A673 (cell line): ENCODE data around the gene BRINP2.

ENCODE experiments used
- CTCF ChIP-seq: fragments of 300-800, 200-600 bp; sonication (generic); conservative IDR thresholded peaks from 2 replicates; pipeline ENCODE4 v1.5.1; 2017; ENCODE audit warnings: low read depth, mild to moderate bottlenecking, antibody characterized with exemption, low read length, moderate library complexity, mixed read lengths
- EZH2 ChIP-seq: fragments of 200-600 bp; sonication (generic); IDR thresholded peaks from 2 replicates; pipeline ENCODE4 v1.6.1; 2017; ENCODE audit warnings: borderline replicate concordance, low read depth, mild to moderate bottlenecking, mixed read lengths, antibody characterized with exemption, low read length; ENCODE audit not compliant: poor library complexity, severe bottlenecking

DNA sequence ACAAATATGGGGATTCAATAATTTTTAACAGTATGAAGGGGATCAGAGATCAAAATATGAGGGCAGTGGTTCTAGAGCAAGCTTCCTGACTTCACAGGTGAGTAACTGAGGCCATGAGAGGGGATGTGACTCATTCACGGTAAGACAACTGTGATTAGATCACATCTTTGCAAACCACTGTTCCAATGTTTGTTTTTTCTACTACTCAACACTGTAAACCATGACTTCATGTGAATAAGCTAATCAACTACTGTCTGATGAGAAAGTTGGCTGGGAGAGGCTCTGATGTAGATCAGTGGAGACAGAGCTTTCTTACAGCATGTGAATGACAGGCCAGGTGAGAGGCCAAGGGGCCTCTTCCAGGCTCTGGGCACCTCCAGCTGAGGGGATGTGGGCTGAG is 84.7 kb downstream of the BRINP2 start:
- TF ChIP-seq CTCF (no peak), EZH2 (no peak)
